Lower leg skin (tissue), 4 donors: Measurements from ENCODE around the gene ANO8. TPM values are rescaled to one million over a fixed set of nuclear protein-coding genes. Genes with fewer than 3 reads are reported as not detected.

Experiments
- DNase-seq, 2 donors: peaks; one replicate each; pipeline ENCODE4 v3.0.0-alpha.2; 2019; ENCODE audit warnings: low spot score in 2 of 2
- H3K4me3 ChIP-seq: fragments of 200-600 bp; sonication (generic); 2 replicates; pipeline ENCODE4 v1.5.1; 2017; ENCODE audit warnings: mild to moderate bottlenecking, low read depth; ENCODE audit not compliant: poor library complexity, severe bottlenecking
- POLR2A ChIP-seq, 2 donors: fragments of 450-650 bp; IDR thresholded peaks; one replicate each; pipeline ENCODE4 v1.6.1; 2016 to 2017; ENCODE audit warnings: antibody characterized with exemption in 2 of 2, mild to moderate bottlenecking in 1 of 2, moderate library complexity in 1 of 2
- WGBS, 2 donors: methylation state at CpG; one replicate each; pipeline ENCODE4 v1.1.5; 2018; 5-methylcytosine and 5-hydroxymethylcytosine counted together
- intact Hi-C: fragments of 100-400 bp; cut with DNase I; formaldehyde crosslinking; loops from one replicate; pipeline ENCODE4 v1.15.0; 2023; ENCODE audit warnings: low total_unique reads
- total RNA-seq, 4 donors: library from RNA; depleted of rRNA; stranded (reverse); fragments of >200 nt; gene quantifications; one replicate each; pipeline ENCODE4 v1.1.0, GENCODE V29; 2016
- TF ChIP-seq, protein P1 (sequence below), 3 donors: fragments of 450-650 bp; IDR thresholded peaks; one replicate each; pipeline ENCODE4 v1.5.1; 2016; ENCODE audit warnings: antibody characterized with exemption in 3 of 3, mild to moderate bottlenecking in 3 of 3, moderate library complexity in 2 of 3

ANO8 gene
- total RNA-seq, 4 donors from 2014 or later: 31.1 to 56.8 (median 46.9) TPM

GRCh38 chr19:17330262-17331044 is 4.2 kb downstream of the ANO8 start:
- 90 to 91% methylated on average over 24 of the region's 24 CpGs for WGBS, 2 donors
- H3K4me3 ChIP-seq: no peak overlapping the region
- no peak for DNase-seq
- intact Hi-C loops: no loop called here
- TF ChIP-seq, protein P1, sequence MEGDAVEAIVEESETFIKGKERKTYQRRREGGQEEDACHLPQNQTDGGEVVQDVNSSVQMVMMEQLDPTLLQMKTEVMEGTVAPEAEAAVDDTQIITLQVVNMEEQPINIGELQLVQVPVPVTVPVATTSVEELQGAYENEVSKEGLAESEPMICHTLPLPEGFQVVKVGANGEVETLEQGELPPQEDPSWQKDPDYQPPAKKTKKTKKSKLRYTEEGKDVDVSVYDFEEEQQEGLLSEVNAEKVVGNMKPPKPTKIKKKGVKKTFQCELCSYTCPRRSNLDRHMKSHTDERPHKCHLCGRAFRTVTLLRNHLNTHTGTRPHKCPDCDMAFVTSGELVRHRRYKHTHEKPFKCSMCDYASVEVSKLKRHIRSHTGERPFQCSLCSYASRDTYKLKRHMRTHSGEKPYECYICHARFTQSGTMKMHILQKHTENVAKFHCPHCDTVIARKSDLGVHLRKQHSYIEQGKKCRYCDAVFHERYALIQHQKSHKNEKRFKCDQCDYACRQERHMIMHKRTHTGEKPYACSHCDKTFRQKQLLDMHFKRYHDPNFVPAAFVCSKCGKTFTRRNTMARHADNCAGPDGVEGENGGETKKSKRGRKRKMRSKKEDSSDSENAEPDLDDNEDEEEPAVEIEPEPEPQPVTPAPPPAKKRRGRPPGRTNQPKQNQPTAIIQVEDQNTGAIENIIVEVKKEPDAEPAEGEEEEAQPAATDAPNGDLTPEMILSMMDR (IDR thresholded peaks at IDR 0.05): no peak

GRCh38 chr19:17329366-17330261 is 5.0 kb downstream of the ANO8 start:
- no peak for DNase-seq
- TF ChIP-seq, protein P1 (IDR thresholded peaks at IDR 0.05): no peak
- no peak for TF ChIP-seq POLR2A (IDR thresholded peaks at IDR 0.05)
- intact Hi-C loops: no loop called here
- 58 to 69% methylated on average over 42 to 51 of the region's 51 CpGs for WGBS, 2 donors
- no peak overlapping the region for H3K4me3 ChIP-seq

GRCh38 chr19:17328517-17329365 is 5.9 kb downstream of the ANO8 start:
- intact Hi-C loops: no loop called here
- DNase-seq: no peak
- H3K4me3 ChIP-seq: peak overlapping the region; percentile 18
- TF ChIP-seq, protein P1 (IDR thresholded peaks at IDR 0.05): no peak
- no peak for TF ChIP-seq POLR2A (IDR thresholded peaks at IDR 0.05)
- 27 to 50% methylated on average over 38 to 59 of the region's 94 CpGs for WGBS, 2 donors

DNA sequence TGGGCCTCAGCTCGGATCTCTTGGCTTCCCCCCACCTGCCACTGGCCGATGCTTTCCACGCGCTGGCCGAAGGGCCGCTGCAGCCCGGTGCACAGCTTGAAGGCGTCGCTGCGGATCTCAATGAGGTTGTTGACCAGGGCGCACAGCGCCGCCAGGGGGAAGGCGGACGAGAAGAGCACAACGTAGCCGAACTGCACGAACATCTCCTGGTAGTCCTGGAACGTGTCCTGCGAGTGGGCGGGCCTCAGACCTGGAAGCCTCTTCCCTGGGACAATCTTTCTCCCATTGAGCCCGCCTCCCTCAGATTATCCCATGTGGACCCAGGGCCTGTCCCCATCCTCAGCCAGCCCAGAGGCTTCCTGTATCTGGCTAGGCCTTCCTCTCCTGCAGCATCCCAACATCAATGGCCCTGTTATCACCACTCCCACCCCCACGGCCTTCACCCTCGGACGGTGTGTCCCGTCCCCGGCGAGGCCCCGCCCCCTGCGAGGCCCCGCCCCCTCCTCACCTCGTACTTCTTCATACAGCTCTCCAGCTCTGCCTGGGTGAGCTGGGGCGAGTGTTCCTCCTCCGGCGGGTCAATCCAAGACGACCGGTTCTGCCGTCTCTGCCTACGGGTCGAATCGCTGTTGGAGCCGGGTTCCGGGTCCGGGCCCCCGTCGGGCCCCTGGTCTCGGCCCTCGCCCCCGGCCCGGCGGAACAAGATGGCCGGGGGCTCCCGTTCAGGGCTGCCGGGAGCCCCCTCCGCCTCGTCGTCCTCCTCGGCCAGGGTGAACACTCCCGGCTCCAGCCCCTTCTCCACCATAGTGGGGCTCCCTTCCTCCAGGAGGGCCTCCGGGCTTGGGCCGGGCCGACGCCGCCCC is 6.8 kb downstream of the ANO8 start:
- intact Hi-C loops: no loop called here
- TF ChIP-seq, protein P1 (IDR thresholded peaks at IDR 0.05): no peak
- no peak for TF ChIP-seq POLR2A (IDR thresholded peaks at IDR 0.05)
- 38 to 42% methylated on average over 49 to 54 of the region's 64 CpGs for WGBS, 2 donors
- DNase-seq: peak in 1 of 2 donors; percentile 64
- peak overlapping the region; percentile 18 for H3K4me3 ChIP-seq
